ENCODE measurements around the gene UBTD1.

DNA sequence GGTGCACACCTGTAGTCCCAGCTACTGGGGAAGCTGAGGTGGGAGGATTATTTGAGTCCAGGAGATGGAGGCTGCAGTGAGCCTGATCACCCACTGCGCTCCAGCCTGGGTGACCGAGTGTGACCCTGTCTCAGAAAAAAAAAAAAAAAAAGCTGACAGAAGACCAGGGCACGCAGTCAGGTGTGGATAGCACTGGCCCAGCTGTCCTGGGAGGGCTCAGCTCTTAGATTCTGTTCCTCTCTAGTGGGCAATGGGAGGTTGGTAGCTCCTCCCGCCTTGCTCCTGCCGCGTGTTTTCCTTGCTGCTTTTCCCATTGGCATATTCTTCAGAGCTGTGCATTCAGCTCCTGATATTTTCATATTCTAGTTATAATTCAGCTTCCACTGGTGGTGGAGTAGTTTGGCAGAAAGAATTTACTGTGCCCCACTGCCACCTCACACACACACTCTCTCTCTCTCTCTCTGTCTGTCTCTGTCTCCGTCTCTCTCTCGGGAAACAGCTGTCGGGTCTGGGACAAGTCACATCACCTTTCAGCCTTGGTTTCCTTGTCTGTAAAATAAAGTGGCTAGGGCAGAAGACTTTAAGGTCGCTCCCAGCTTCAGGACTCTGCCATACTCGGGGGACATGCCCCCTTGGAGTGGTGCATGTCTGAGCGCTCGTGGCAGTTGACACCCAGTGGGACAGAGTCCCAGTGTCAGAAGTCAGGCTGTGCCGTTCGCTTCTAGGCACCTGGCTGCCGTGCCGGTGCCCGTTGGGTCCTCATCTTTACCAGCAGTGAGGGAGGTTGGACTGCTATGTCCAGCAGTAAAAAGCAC lies 47.9 kb downstream of the UBTD1 start:
- TF ChIP-seq, protein P1, sequence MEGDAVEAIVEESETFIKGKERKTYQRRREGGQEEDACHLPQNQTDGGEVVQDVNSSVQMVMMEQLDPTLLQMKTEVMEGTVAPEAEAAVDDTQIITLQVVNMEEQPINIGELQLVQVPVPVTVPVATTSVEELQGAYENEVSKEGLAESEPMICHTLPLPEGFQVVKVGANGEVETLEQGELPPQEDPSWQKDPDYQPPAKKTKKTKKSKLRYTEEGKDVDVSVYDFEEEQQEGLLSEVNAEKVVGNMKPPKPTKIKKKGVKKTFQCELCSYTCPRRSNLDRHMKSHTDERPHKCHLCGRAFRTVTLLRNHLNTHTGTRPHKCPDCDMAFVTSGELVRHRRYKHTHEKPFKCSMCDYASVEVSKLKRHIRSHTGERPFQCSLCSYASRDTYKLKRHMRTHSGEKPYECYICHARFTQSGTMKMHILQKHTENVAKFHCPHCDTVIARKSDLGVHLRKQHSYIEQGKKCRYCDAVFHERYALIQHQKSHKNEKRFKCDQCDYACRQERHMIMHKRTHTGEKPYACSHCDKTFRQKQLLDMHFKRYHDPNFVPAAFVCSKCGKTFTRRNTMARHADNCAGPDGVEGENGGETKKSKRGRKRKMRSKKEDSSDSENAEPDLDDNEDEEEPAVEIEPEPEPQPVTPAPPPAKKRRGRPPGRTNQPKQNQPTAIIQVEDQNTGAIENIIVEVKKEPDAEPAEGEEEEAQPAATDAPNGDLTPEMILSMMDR (IDR thresholded peaks at IDR 0.05 in 4 of 5, conservative IDR thresholded peaks at IDR 0.05 in 1 of 5) = no peak
- no peak for TF ChIP-seq POLR2A (IDR thresholded peaks at IDR 0.05)

Measured in gastrocnemius medialis (tissue), 4 donors.